Neural cell (in vitro differentiated cells): Measurements from ENCODE around the gene ZC3H7B. TPM values are rescaled to one million over a fixed set of nuclear protein-coding genes. Genes with fewer than 3 reads are reported as not detected.

Source experiments
- H2AFZ ChIP-seq: fragments of 200-600, 300-800 bp; sonication (generic), shearing (Covaris generic); 2 replicates; pipeline ENCODE4 v1.6.0; 2014; ENCODE audit warnings: low read depth, mild to moderate bottlenecking, antibody characterized with exemption, low read length, moderate library complexity
- H3F3A ChIP-seq: fragments of 200-600 bp; shearing (Covaris generic); 2 replicates; pipeline ENCODE4 v1.6.1; 2016; ENCODE audit warnings: mild to moderate bottlenecking, moderate library complexity, mixed read lengths, antibody characterized with exemption, low read length; ENCODE audit not compliant: insufficient read depth, poor library complexity, severe bottlenecking
- H3K27ac ChIP-seq: fragments of 200-600, 300-800 bp; sonication (generic), shearing (Covaris generic); 2 replicates; pipeline ENCODE4 v1.5.1; 2014; ENCODE audit warnings: mild to moderate bottlenecking, low read length, moderate library complexity
- H3K27me3 ChIP-seq: fragments of 300-800, 200-600 bp; sonication (generic), shearing (Covaris generic); 2 replicates; pipeline ENCODE4 v1.6.0; 2014; ENCODE audit warnings: mild to moderate bottlenecking, low read depth, low read length, moderate library complexity; ENCODE audit not compliant: insufficient read depth
- H3K36me3 ChIP-seq: fragments of 300-800, 200-600 bp; sonication (generic), shearing (Covaris generic); 2 replicates; pipeline ENCODE4 v1.5.1; 2014; ENCODE audit warnings: mild to moderate bottlenecking, antibody characterized with exemption, low read length, moderate library complexity; ENCODE audit not compliant: insufficient read depth
- H3K4me2 ChIP-seq: fragments of 300-800, 200-600 bp; sonication (generic), shearing (Covaris generic); 2 replicates; pipeline ENCODE4 v1.6.0; 2014; ENCODE audit warnings: mild to moderate bottlenecking, low read length
- H3K4me3 ChIP-seq: fragments of 300-800, 200-600 bp; sonication (generic), shearing (Covaris generic); 2 replicates; pipeline ENCODE4 v1.5.1; 2014; ENCODE audit warnings: mild to moderate bottlenecking, low read length, moderate library complexity
- H3K79me2 ChIP-seq: fragments of 200-600 bp; shearing (Covaris generic); replicated peaks from 2 replicates; pipeline ENCODE4 v1.6.0; 2014; ENCODE audit warnings: mild to moderate bottlenecking, low read length, moderate library complexity; ENCODE audit not compliant: insufficient read depth
- H3K9ac ChIP-seq: fragments of 300-800, 200-600 bp; sonication (generic), shearing (Covaris generic); 2 replicates; pipeline ENCODE4 v1.6.1; 2016; ENCODE audit warnings: mild to moderate bottlenecking, low read length, mixed read lengths
- H3K9me2 ChIP-seq: fragments of 200-600 bp; shearing (Covaris generic); 2 replicates; pipeline ENCODE4 v1.6.1; 2016; ENCODE audit warnings: mild to moderate bottlenecking, low read length, mixed read lengths; ENCODE audit not compliant: insufficient read depth
- H3K9me3 ChIP-seq: fragments of 200-600, 300-800 bp; sonication (generic), shearing (Covaris generic); 2 replicates; pipeline ENCODE4 v1.6.1; 2016; ENCODE audit warnings: mild to moderate bottlenecking, mixed run types, low read length, moderate library complexity, mixed read lengths
- H4K20me1 ChIP-seq: fragments of 200-600 bp; shearing (Covaris generic); 2 replicates; pipeline ENCODE4 v1.6.1; 2016; ENCODE audit warnings: mild to moderate bottlenecking, mixed run types; ENCODE audit not compliant: insufficient read depth
- EP300 ChIP-seq: fragments of 450-650 bp; conservative IDR thresholded peaks from 2 replicates; pipeline ENCODE4 v1.6.1; 2014; ENCODE audit warnings: antibody characterized with exemption, mild to moderate bottlenecking, moderate library complexity; ENCODE audit not compliant: poor library complexity, severe bottlenecking
- EZH2 ChIP-seq: fragments of 200-600, 300-800 bp; shearing (Covaris generic), sonication (generic); IDR thresholded peaks from 2 replicates; pipeline ENCODE4 v1.6.1; 2014; ENCODE audit warnings: antibody characterized with exemption, low read length, borderline replicate concordance, mild to moderate bottlenecking; ENCODE audit not compliant: insufficient read depth, poor library complexity, severe bottlenecking
- MXI1 ChIP-seq: fragments of 450-650 bp; conservative IDR thresholded peaks from 2 replicates; pipeline ENCODE4 v1.6.1; 2014; ENCODE audit warnings: antibody characterized with exemption, mild to moderate bottlenecking; ENCODE audit not compliant: poor library complexity, severe bottlenecking
- POLR2AphosphoS5 ChIP-seq: IDR thresholded peaks from 2 replicates; pipeline ENCODE4 v1.6.1; 2012
- RAD21 ChIP-seq: fragments of 450-650 bp; conservative IDR thresholded peaks from 2 replicates; pipeline ENCODE4 v1.6.1; 2014; ENCODE audit warnings: antibody characterized with exemption, mild to moderate bottlenecking, moderate library complexity
- REST ChIP-seq: IDR thresholded peaks from 2 replicates; pipeline ENCODE4 v1.6.1; 2012; ENCODE audit warnings: borderline replicate concordance
- SMC3 ChIP-seq: fragments of 450-650 bp; conservative IDR thresholded peaks from 2 replicates; pipeline ENCODE4 v1.6.1; 2014; ENCODE audit warnings: antibody characterized with exemption, mild to moderate bottlenecking, moderate library complexity; ENCODE audit not compliant: poor library complexity
- TAF1 ChIP-seq: IDR thresholded peaks from 2 replicates; pipeline ENCODE4 v1.6.1; 2012; ENCODE audit warnings: low read depth
- polyA plus RNA-seq: library from polyadenylated mRNA; depleted of rRNA; stranded (reverse); fragments of >200 nt; gene quantifications from 2 replicates; pipeline ENCODE4 v1.2.3, GENCODE V29; 2014
- TF ChIP-seq, protein P1 (sequence below): fragments of 450-650 bp; IDR thresholded peaks from 2 replicates; pipeline ENCODE4 v1.5.1; 2014; ENCODE audit warnings: antibody characterized with exemption, mild to moderate bottlenecking, moderate library complexity; ENCODE audit not compliant: poor library complexity, severe bottlenecking

ZC3H7B gene
- polyA plus RNA-seq, 1 donor from 2014 or later = 34.6 TPM

GRCh38 chr22:41364233-41364632 lies 62.9 kb downstream of the ZC3H7B start:
- Histone ChIP-seq H3K9ac (no peak overlapping the region), H3K9me3 (no peaks in the 10 kb centered on the region), H3K79me2 (no peaks in the 10 kb centered on the region), H3K9me2 (no peaks in the 10 kb centered on the region), H3K36me3 (no peaks in the 10 kb centered on the region), H3K27me3 (no peaks in the 10 kb centered on the region), H3K27ac (no peak overlapping the region), H2AFZ (no peak overlapping the region), H3K4me3 (no peak overlapping the region), H4K20me1 (no peaks in the 10 kb centered on the region), H3K4me2 (no peak overlapping the region), H3F3A (no peaks in the 10 kb centered on the region)
- TF ChIP-seq RAD21 (no peak), REST (no peak), EP300 (no peak), EZH2 (no peak), MXI1 (no peak), SMC3 (no peak), POLR2AphosphoS5 (no peak), TAF1 (no peak)
- TF ChIP-seq, protein P1, sequence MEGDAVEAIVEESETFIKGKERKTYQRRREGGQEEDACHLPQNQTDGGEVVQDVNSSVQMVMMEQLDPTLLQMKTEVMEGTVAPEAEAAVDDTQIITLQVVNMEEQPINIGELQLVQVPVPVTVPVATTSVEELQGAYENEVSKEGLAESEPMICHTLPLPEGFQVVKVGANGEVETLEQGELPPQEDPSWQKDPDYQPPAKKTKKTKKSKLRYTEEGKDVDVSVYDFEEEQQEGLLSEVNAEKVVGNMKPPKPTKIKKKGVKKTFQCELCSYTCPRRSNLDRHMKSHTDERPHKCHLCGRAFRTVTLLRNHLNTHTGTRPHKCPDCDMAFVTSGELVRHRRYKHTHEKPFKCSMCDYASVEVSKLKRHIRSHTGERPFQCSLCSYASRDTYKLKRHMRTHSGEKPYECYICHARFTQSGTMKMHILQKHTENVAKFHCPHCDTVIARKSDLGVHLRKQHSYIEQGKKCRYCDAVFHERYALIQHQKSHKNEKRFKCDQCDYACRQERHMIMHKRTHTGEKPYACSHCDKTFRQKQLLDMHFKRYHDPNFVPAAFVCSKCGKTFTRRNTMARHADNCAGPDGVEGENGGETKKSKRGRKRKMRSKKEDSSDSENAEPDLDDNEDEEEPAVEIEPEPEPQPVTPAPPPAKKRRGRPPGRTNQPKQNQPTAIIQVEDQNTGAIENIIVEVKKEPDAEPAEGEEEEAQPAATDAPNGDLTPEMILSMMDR = no peak

DNA sequence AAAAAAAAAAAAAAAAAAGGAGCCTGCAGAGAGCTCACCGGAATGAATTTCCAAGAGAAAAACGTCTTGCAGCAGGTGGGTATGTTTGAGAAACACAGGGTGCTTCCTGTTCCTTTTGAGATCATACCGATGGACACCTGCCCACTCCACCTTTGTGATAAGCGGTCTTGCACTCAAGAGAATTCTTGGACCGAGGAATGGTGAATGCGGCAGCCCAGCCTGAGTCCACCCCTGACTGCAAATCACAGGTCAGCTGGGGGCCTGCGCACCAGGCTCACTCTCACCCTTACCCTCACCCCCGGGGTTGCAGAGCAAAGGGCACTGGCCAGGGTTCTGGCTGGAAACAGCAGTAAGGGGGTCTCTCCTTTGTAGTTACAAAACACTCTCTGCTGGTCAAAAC lies 63.6 kb downstream of the ZC3H7B start:
- Histone ChIP-seq H3K27ac (no peak overlapping the region), H2AFZ (no peak overlapping the region), H3K4me2 (no peak overlapping the region), H3K9me2 (no peaks in the 10 kb centered on the region), H3K9me3 (no peaks in the 10 kb centered on the region), H3K4me3 (no peak overlapping the region), H3K79me2 (no peaks in the 10 kb centered on the region), H3K27me3 (no peaks in the 10 kb centered on the region), H4K20me1 (no peaks in the 10 kb centered on the region), H3K36me3 (no peaks in the 10 kb centered on the region), H3F3A (no peaks in the 10 kb centered on the region), H3K9ac (no peak overlapping the region)
- TF ChIP-seq MXI1 (no peak), RAD21 (no peak), REST (no peak), POLR2AphosphoS5 (no peak), TAF1 (no peak), SMC3 (no peak), EZH2 (no peak), EP300 (no peak)
- TF ChIP-seq, protein P1 = no peak
